Epidermal melanocyte (primary cell): ENCODE measurements around the gene DNAI2.

Experiments
- DNase-seq: peaks from one replicate; pipeline ENCODE4 v3.0.0; 2011; ENCODE audit warnings: low spot score; ENCODE audit not compliant: insufficient read length

Gene DNAI2, protein sequence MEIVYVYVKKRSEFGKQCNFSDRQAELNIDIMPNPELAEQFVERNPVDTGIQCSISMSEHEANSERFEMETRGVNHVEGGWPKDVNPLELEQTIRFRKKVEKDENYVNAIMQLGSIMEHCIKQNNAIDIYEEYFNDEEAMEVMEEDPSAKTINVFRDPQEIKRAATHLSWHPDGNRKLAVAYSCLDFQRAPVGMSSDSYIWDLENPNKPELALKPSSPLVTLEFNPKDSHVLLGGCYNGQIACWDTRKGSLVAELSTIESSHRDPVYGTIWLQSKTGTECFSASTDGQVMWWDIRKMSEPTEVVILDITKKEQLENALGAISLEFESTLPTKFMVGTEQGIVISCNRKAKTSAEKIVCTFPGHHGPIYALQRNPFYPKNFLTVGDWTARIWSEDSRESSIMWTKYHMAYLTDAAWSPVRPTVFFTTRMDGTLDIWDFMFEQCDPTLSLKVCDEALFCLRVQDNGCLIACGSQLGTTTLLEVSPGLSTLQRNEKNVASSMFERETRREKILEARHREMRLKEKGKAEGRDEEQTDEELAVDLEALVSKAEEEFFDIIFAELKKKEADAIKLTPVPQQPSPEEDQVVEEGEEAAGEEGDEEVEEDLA

DNA sequence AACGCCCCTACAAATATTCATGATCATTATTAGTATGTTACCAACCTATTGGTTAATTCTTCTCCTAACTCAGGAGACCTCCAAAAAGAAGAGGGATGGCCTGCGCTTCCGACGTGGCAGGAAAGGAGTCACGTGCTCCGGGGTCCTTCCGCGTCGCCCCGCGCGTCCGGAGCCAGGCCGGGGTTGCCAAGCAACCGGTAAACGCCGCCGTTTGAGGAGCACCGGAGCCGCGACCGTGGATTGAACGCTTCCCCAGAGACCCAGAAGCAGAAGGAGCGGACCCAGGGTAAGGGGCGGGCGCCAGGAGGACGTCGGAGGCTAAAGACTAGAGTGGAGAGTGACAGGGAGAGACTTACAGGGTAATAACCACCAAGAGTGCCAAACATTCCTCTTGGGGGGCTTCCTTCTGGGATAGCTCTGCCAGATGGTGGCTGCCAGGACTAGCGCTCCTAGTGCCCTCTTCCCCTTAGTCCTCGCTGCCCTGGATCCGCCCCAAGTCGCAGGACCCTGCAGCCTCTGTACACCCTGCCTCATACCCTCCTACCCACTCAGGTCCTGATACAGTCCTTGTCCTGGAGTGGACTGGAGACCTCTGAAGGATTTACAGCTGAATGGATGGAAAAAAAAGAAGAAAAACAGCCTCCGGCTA is at the start of gene DNAI2:
Gene DNAI2, plus strand, starts transcription at position 175 of the 649 bp plus-strand sequence. CDS start 7,584 bp downstream, outside the sequence.
- no peak for DNase-seq

DNA sequence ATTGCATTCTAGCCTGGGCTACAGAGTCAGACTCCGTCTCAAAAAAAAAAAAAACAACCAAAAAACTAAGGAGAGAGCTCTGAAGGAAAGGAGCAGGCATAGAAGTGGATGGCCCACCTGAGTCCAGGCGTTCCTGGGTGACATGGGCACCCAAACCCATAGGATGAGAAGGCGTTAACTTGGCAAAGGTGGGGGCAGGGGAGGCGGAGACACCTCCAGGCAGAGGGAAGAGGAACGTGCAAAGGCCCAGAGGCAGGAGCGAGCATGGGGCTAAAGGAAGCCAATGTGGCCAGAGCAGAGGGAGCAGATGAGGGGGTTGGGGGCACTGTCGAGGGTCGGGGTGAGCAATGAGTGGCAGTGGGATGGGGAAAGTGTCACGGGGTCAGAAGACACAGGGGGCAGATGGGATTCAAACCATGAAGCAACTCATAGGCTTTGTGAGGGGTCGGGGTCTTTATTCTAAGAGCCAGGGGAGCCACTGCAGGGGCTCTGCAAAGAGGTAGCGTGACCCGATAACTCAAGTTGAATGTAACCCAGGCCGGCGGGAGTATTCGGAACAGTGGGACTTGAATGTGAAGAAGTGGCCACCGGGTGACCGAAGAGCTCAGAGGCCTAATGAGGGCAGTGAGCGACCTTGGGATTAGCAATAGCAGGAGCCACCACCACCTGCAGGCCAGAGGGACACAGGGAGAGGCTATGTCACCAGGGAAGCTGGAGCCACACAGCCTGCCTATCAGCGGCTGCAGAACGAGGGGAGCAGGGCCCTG is 48.9 kb upstream of the DNAI2 start:
- DNase-seq, result no peak

DNA sequence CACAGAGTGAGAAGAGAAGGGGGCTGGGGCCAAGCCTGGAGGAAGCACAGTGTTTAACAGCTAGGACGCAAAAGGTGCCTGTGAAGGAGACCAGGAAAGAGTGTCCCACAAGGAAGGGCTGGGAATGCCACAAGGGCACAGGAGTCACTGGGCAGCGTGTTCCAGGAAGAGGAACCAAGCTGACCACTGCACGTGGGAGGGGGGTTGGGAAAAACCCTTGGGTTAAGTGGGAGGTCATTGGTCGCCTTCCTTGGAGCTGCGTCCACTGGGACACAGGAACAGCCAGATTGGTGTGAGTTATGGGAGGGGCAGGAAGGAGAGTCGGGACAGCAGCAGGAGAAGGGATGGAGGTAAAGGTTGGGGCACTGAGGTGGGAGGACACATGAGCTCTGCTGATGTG is 47.8 kb upstream of the DNAI2 start:
- DNase-seq, result no peak

DNA sequence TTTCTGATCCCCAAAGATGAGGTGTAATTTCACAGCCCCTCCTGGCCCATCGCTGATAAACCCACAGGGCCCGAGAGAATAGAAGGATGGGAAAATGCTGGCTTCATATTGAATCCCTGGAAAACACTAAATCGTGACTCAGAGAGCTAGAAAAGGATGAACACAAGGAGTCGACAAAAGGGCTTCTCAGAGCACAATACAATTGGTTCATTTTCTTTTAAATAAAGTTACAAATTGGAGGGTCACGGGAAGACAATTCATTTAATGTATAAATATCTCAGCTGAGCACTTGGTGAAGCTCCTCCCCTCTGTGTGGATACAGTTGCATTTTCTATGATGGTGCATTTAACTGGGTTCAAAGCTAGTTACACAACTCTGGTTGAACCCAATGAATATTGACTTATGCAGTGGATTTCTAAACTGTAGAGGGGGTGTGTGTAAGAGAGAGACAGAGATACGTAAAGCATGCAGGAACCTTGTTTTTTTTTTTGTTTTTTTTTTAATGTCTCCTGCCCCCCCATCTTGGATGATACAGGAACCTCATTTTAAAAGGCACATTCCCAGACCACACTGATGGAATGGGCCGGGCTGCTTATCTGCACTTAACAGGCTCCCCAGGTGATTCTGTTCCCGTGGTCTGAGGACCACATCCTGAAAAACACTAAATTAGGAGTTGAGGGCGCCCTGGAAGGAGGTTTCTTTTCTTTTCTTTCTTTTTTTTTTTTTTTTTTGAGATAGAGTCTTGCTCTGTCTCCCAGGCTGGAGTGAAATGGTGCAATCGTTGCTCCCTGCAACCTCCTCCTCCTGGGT is 46.6 kb upstream of the DNAI2 start:
- peak; percentile 91 for DNase-seq

DNA sequence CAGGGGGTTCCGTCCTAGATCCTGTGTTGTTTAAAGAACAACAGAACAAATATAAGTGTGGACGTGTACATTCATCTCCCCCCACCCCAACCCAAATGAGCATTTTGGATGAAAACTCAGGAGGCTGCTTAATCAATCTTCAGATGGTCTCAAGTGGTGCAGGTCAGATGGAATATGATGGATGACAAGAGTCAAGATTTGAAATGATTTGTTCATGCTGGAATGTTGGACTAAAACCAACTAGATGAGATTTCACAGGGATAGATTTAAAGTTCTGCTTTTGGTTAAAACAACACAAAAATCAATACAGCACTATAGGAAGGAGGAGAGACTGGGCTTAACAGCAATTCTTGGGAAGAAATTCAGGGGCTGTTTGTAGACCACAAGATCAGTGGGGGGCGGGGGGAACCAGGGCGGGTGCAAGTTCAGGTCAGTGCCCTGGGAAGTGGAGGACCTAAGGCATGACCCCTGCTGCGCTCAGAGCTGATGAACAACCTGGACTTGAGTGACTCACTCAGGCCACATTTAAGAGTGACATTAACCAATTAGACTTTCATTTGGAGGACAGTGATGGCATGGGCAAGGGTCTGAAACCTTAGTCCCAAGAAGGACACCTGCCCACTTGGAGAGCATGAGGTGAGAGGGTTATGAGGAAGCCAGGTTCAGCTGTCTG is 45.6 kb upstream of the DNAI2 start:
- DNase-seq, result no peak

DNA sequence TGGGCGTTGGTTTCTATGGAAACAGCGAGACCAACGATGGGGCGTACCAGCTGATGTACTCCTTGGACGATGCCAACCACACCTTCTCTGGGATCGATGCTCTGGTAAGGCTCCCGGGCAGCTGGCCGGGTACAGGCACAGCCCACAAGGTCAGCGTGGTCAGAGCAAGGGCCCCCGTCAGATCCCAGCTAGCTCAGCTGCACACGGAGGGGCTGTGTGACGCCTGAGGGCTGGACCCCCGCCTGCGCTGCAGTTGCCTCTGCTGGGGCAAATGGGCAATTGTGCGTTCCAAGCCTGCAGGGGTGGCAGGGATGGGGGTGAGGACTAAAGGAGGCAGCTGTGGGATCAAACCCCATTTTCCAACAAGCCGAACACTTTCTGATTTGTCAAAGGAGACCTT is 43.1 kb upstream of the DNAI2 start:
- DNase-seq, result no peak

DNA sequence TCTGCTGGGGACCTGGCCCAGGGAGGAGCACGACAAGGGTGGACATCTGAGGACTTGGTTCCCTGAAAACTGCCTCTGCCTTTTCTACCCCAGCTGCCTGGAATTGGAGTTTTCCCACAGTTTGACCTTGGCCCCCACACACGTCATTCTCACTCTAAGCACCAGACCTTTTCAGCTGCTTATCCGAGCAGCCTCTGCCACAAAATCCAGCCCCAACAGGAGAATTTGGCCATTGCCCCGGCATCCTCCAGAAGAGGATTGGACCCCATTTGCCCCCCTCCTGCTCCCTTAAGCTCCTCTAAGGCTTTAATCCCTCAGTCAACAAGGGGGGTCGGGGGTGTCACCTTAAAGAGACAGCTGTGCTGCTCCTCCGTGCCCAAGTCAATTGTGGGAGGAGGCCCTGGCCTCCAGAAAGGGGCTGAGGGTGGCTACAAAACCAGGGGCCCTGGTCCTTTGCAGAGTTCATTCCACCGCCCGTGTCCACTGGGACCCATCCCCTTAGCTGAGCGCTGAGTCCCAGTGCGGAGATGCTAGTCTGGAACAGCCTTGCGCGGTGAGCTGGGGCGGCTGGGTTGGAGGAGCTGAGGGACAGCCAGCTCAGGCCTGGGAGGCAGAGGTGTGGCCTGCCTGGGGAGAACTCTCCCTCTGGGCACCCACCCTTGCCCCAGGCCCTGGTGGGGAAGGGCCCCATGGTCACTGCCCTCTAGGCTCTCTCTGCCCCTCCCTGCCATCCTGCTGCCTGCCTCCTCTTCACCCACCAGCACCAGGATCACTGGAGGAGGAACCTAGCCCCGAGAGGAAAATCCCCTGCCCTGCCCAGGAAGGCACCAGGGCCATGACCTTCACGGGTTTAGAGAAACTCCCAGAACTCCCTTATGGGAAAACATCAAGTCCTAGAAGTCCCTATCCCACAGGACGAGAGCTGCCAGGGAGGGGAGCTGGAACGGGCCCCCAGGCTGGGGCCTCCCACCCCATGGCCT is 41.8 kb upstream of the DNAI2 start:
- DNase-seq, result no peak

DNA sequence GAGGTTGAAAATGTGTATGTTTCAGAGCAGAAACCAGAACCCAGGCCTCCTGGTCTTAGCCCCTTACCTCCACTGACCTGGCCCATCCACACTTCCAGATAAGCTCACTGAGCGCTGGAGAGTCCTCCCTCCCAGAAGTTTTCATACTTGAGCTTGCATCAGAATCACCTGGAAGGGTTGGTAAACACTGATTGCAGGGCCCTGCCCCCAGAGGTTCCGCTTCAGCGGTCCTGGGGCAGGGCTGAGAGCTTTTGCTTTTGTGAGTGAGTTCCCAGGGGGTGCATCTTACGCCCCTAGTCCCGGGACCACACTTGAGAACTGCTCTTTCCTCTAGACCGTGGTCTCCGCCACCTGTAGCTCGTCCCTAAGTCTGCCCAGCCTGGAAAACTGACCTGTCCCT is 40.1 kb upstream of the DNAI2 start:
- no peak for DNase-seq

DNA sequence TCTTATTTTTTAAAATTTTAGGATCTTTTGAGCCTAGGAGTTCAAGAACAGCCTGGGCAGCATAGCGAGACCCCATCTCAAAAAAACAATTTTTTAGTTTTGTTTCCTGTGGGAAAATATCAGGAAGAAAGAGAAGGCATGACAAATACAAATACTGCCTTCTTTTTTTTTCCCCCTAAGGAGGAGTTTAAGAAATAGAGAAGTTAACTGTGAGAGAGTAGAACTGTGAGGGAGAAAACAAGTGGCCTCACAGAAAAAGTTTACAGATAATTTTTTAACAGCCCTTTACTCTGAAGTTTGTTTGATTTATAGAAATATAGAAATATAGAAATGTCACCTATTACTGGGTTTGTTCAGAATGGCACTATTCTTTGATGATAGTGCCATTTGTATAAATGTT is 39.5 kb upstream of the DNAI2 start:
- DNase-seq, result no peak

DNA sequence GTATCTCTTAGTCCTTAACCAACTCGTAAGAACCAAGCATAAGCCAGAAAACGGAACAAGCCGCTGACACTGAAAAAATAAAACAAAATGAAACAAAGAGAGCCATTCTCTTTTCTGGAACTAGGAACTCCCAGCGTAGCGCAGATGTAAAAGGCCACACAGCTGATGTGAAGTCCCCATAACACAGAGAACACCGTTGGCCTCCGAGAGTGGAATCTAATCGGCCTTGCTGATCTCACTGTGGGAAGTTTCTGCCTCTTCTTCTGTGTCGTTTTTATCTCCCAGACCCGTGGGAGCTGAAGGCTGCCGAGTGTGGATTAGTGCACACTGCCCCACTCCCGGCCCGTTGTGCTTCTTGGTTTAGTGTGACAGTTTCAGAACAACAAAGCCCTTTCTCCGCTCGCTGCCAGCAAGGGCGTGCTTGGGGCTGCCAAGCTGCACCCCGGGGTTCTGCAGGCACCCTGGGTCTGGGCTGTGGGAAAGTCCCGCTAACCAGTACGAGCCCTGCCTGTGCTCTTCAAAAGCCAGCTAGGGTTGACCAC is 38.9 kb upstream of the DNAI2 start:
- peak; percentile 46 for DNase-seq

DNA sequence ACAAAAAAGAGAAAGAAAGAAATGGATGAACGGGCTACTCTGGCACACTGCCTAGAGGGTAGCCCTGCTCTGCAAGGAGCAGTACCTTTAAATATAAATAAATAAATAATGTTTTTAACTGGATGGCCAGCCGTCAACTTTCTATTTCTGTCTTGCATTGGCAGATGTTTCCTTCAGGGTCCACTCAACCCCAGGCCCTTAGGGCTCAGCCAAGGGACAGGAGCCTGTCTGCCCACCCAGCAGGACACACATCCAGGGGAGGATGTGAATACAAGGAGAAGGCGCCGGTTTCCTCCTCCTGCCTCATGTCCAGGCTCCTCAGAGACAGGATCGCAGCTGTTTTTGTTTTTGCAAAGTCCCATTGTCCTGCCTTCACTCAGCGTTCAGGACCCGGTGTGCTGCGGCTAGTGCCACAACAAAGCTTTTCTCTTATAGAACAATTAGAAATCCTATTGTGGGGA is 38.1 kb upstream of the DNAI2 start:
- DNase-seq, result no peak

DNA sequence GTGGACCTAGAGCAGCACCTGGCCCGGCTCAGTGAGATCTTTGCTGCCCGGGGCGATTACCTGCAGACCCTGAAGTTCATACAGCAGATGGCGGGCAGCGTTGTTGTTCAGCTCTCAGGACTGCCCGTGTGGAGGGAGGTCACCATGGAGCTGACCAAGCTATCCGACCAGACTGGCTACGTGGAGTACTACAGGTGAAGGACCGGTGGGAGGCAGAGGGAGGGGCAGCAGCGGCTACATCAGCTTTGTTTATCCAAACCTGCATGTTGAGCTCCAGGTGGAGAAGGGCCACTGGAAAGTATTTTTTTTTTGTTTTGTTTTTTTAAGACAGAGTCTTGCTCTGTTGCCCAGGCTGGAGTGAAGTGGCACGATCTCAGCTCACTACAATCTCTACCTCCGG is 36.7 kb upstream of the DNAI2 start:
- no peak for DNase-seq

DNA sequence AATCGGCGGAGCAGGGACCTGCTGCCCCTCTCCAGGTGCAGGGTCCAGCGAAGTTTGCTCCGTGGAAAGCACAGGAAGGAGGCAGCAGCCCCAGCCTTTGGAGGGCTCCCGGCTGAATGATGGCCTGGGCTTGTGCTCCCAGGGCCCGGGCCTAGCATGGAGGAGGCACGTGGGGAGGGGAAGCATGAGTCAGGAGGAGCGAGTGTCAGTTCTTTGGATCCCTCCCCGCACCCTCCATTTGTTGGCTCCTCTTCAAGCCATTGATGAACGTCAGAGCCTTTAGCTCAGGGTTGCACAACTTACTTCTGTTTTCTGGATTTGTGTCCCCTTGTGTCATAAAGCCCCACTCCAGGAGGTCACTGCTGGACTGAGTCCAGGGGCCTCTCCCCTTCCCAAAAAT is 34.9 kb upstream of the DNAI2 start:
- no peak for DNase-seq

DNA sequence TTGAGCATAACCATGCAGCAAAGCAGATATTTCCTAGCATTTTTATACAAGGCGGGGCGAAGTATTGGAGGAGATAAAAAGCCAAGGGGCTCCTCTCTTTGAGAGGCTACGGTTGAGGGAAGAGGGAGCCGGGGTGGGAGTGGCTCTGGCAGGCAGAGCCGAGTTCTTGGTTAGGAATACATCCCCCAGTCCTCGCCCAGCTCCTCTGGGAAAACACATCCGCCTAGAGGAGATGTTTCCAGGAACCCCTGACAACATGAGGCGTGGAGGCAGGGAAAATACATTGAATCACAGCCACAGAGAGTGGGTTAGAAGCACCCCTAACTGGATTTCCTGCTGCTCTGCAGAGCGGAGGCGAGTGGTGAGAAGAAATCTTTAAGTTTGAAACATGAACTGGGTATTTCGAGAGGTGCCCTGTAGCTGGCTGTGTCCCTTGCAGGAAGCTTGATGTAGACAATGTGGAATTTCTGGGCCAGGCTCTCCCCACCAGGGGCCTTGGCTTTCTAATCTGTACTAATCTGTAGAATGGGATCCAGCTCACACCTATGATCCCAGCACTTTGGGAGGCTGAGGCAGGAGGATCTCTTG is 33.3 kb upstream of the DNAI2 start:
- no peak for DNase-seq

DNA sequence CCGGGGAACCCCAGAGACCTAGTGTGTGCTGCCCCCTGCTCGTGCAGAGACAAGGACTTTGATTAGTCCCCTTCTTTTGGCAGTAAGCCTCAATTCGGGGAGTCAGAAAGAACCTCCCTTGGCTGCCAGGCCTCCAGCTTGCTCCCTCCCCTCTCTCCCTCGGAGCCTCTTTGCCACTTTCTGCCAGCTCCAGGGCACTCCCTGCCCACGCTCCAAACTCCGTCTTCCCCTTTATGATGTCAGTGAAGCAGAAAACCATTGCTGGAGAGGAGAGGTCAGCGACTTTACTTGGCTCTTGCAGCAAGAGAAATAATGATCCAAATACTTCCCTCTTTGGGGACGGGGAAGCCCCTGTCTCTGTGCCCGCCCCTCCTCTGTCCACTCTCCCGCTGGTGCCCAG is 32.6 kb upstream of the DNAI2 start:
- no peak for DNase-seq

DNA sequence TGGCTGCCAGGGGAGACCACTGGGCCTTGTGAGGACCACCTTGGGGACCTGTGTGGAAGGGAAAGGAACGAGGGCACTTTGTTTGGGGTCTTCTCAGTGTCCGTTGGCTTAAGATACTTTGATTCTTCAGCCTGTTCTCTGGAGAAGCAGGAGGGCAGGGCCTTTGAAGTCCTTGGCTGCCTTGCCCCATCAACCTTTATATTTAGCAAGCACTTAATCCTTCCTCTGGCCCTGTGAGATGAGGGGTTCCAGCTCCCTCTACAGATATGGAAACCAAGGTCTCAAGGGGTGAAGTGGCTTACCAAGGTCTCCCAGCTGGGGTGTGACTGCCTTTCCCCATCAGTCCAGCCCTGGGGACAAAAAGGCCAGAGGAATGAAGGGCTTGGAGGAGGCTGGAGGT is 32.2 kb upstream of the DNAI2 start:
- no peak for DNase-seq

DNA sequence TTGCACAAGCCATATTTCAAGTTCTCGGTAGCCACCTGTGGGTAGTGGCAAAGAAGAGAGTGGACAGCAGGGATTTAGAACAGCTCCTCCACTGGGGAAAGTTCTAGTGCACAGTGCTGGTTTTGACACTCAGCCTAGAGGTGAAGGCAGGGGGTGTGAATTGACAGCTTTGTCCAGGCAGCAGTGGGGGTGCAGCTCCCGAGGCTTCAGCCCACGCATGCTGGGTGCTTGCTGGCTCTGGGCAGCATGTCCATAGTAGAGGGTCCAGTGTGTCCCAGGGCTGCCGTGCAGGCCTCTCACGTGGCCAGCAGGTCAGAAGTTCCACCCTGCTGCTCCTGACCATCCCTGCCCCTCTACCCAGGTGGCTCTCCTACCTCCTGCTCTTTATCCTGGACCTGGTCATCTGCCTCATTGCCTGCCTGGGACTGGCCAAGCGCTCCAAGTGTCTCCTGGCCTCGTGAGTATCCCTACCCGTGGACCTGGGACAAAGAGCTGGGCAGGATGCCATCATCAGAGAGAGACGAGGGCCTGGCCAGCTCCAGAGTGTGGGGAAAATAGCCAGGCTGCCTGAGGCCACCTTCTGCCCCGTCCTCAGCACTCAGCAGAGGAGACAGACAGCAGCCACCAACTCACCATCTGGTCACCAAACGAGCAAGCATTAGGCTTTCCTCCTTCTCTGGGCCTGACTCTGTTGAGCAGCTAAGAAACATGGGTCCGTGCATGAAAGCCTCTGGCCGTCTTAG is 30.9 kb upstream of the DNAI2 start:
- DNase-seq, result no peak

DNA sequence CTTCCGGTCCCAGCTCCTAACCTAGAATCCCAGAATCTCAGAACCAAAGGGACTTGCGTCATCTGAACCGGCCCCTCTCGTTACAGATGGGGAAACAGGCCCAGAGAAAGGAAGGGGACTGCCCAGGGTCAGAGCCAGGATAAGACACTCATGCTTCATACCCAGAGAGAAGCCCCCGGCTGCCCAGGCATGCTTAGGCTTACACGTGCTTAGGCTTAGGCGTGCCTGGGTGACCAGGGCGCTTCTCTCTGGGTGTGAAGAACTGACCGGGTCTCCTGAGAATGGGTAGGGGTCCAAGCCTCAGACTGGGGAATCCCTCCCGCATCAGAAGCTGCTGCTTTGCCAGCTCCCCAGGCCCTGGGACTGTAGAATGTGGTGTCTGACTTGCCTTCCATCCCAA is 29.9 kb upstream of the DNAI2 start:
- DNase-seq, result no peak
